HepG2 (cell line): Measurements from ENCODE around the gene ESF1. TPM values are rescaled to one million over a fixed set of nuclear protein-coding genes. Genes with fewer than 3 reads are reported as not detected.

Experiments
- FOXA1 ChIP-seq, 2 experiments: fragments of 450-650 bp in 1 of 2; sonication (generic) in 1 of 2; formaldehyde crosslinking in 1 of 2; IDR thresholded peaks; 2 replicates each; pipeline versions ENCODE4 v1.4.0 to v1.6.1; 2016 to 2020; ENCODE audit warnings: missing genetic modification reagents in 1 of 2
- HNF4A ChIP-seq: sonication (generic); formaldehyde crosslinking; IDR thresholded peaks from 2 replicates; pipeline ENCODE4 v1.4.0; 2020; ENCODE audit warnings: missing genetic modification reagents
- MAFF ChIP-seq: IDR thresholded peaks from 2 replicates; pipeline ENCODE4 v1.6.1; 2011; ENCODE audit warnings: low read depth, low read length, improper control_type of control experiment
- MAFK ChIP-seq, 2 experiments: IDR thresholded peaks in 1 of 2; conservative IDR thresholded peaks in 1 of 2; 2 replicates each; pipeline ENCODE4 v1.6.1; 2011; ENCODE audit warnings: improper control_type of control experiment in 2 of 2, low read length in 2 of 2
- PRDM10 ChIP-seq: sonication (generic); formaldehyde crosslinking; IDR thresholded peaks from 2 replicates; pipeline ENCODE4 v1.4.0; 2020; ENCODE audit warnings: low read depth, missing genetic modification reagents
- SOX6 ChIP-seq, 2 experiments: fragments of 450-650 bp in 1 of 2; sonication (generic) in 1 of 2; formaldehyde crosslinking in 1 of 2; IDR thresholded peaks; 2 replicates each; pipeline versions ENCODE4 v1.4.0 to v1.6.1; 2017 to 2020; ENCODE audit warnings: antibody characterized with exemption in 1 of 2, mild to moderate bottlenecking in 1 of 2, missing genetic modification reagents in 1 of 2
- TARDBP ChIP-seq: sonication (generic); formaldehyde crosslinking; IDR thresholded peaks from 2 replicates; pipeline ENCODE4 v1.8.0; 2022; ENCODE audit warnings: mild to moderate bottlenecking, missing genetic modification reagents
- TCF7 ChIP-seq: sonication (generic); IDR thresholded peaks from 2 replicates; pipeline ENCODE4 v1.6.1; 2016; ENCODE audit warnings: antibody characterized with exemption, low read depth
- ZFP37 ChIP-seq: sonication (generic); formaldehyde crosslinking; IDR thresholded peaks from 2 replicates; pipeline ENCODE4 v1.4.0; 2020; ENCODE audit warnings: missing genetic modification reagents, borderline replicate concordance
- ZNF335 ChIP-seq: sonication (generic); formaldehyde crosslinking; IDR thresholded peaks from 2 replicates; pipeline ENCODE4 v1.4.0; 2020; ENCODE audit warnings: missing genetic modification reagents
- ZNF558 ChIP-seq: sonication (generic); formaldehyde crosslinking; IDR thresholded peaks from 2 replicates; pipeline ENCODE4 v1.9.0; 2022; ENCODE audit warnings: mild to moderate bottlenecking, missing genetic modification reagents, borderline replicate concordance
- ZNF7 ChIP-seq: IDR thresholded peaks from 2 replicates; pipeline ENCODE4 v1.6.1; 2016; ENCODE audit warnings: missing biosample characterization, missing genetic modification reagents
- ZNF816 ChIP-seq: sonication (generic); formaldehyde crosslinking; IDR thresholded peaks from 2 replicates; pipeline ENCODE4 v1.8.0; 2022; ENCODE audit warnings: missing genetic modification reagents, mild to moderate bottlenecking, borderline replicate concordance
- polyA plus RNA-seq, 8 experiments: library from polyadenylated mRNA; depleted of rRNA in 3 of 8; stranded (reverse) in 7 of 8; unstranded in 1 of 8; fragments of >200 nt; fragmentation: Illumina TruSeq in 4 of 8; extraction: Trizol in 4 of 8; gene quantifications; 2 replicates each; pipeline versions ENCODE4 v1.2.1 to v1.2.3, GENCODE V29; 2011 to 2016; ENCODE audit warnings: low read depth in 4 of 8, missing spikeins in 1 of 8, mixed read lengths in 1 of 8; ENCODE audit not compliant: insufficient read depth in 1 of 8
- total RNA-seq, 5 experiments: library from RNA; depleted of rRNA; stranded (reverse); fragments of >200 nt; fragmentation: Illumina TruSeq; extraction: Trizol; gene quantifications; 2 replicates each; pipeline ENCODE4 v1.2.3, GENCODE V29; 2016; ENCODE audit warnings: low read depth in 1 of 5
- TF ChIP-seq, protein P1 (sequence below): sonication (generic); formaldehyde crosslinking; IDR thresholded peaks from 2 replicates; pipeline ENCODE4 v1.5.0; 2020; ENCODE audit warnings: mild to moderate bottlenecking, missing genetic modification reagents
- TF ChIP-seq, protein P2 (sequence below): sonication (generic); formaldehyde crosslinking; IDR thresholded peaks from 2 replicates; pipeline ENCODE4 v1.5.0; 2020; ENCODE audit warnings: mild to moderate bottlenecking, missing genetic modification reagents, borderline replicate concordance
- TF ChIP-seq, protein P3 (sequence below): sonication (generic); formaldehyde crosslinking; IDR thresholded peaks from 2 replicates; pipeline ENCODE4 v1.4.0; 2020; ENCODE audit warnings: missing genetic modification reagents
- TF ChIP-seq, protein P4 (sequence below): IDR thresholded peaks from 2 replicates; pipeline ENCODE4 v1.6.1; 2016; ENCODE audit warnings: low read depth, borderline replicate concordance

The ESF1 gene
- total and polyA plus RNA-seq, 2 of the 13 experiments (the other 11 are each of a cell fraction or from before 2014, with no cell fraction given) = 7.3 to 66.9 TPM

GRCh38 chr20:13800728-13801134 lies 16.0 kb upstream of the ESF1 start (continued):
- TF ChIP-seq TARDBP (CRISPR knock-in tag) (peak; percentile 41; the same call in 1 of the 2 replicates), SOX6 (IDR thresholded peaks at IDR 0.05) (no peak), SOX6 (CRISPR knock-in tag; IDR thresholded peaks at IDR 0.05) (0 out of 2 replicates have a peak, but pooled peaks have one; percentile 10), ZFP37 (CRISPR knock-in tag) (no peak), FOXA1 (IDR thresholded peaks at IDR 0.05) (no peak), FOXA1 (CRISPR knock-in tag; IDR thresholded peaks at IDR 0.05) (peak; percentile 42; the same call in 1 of the 2 replicates), MAFF (no peak), PRDM10 (CRISPR knock-in tag) (no peak), ZNF335 (CRISPR knock-in tag) (no peak), HNF4A (CRISPR knock-in tag) (peak; percentile 89), MAFK (conservative IDR thresholded peaks at IDR 0.05 in 1 of 2, IDR thresholded peaks at IDR 0.05 in 1 of 2; ENCODE audit: low read length in 2 of 2) (0 out of 4 replicates have a peak, but pooled peaks of 1 of the 2 experiments have one; percentile 12), ZNF816 (no peak), ZNF558 (CRISPR knock-in tag) (peak; percentile 54; the same call in 1 of the 2 replicates), ZNF7 (CRISPR knock-in tag) (no peak), TCF7 (no peak)
- TF ChIP-seq, protein P1, sequence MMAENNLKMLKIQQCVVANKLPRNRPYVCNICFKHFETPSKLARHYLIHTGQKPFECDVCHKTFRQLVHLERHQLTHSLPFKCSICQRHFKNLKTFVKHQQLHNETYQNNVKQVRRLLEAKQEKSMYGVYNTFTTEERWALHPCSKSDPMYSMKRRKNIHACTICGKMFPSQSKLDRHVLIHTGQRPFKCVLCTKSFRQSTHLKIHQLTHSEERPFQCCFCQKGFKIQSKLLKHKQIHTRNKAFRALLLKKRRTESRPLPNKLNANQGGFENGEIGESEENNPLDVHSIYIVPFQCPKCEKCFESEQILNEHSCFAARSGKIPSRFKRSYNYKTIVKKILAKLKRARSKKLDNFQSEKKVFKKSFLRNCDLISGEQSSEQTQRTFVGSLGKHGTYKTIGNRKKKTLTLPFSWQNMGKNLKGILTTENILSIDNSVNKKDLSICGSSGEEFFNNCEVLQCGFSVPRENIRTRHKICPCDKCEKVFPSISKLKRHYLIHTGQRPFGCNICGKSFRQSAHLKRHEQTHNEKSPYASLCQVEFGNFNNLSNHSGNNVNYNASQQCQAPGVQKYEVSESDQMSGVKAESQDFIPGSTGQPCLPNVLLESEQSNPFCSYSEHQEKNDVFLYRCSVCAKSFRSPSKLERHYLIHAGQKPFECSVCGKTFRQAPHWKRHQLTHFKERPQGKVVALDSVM (CRISPR knock-in tag) = no peak
- TF ChIP-seq, protein P2, sequence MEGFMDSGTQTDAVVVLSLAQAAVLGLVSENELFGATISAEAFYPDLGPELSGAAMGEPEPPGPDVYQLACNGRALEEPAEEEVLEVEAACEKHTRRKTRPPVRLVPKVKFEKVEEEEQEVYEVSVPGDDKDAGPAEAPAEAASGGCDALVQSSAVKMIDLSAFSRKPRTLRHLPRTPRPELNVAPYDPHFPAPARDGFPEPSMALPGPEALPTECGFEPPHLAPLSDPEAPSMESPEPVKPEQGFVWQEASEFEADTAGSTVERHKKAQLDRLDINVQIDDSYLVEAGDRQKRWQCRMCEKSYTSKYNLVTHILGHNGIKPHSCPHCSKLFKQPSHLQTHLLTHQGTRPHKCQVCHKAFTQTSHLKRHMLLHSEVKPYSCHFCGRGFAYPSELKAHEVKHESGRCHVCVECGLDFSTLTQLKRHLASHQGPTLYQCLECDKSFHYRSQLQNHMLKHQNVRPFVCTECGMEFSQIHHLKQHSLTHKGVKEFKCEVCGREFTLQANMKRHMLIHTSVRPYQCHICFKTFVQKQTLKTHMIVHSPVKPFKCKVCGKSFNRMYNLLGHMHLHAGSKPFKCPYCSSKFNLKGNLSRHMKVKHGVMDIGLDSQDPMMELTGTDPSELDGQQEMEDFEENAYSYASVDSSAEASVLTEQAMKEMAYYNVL (CRISPR knock-in tag) = 0 out of 2 replicates have a peak, but pooled peaks have one; percentile 39
- TF ChIP-seq, protein P3, sequence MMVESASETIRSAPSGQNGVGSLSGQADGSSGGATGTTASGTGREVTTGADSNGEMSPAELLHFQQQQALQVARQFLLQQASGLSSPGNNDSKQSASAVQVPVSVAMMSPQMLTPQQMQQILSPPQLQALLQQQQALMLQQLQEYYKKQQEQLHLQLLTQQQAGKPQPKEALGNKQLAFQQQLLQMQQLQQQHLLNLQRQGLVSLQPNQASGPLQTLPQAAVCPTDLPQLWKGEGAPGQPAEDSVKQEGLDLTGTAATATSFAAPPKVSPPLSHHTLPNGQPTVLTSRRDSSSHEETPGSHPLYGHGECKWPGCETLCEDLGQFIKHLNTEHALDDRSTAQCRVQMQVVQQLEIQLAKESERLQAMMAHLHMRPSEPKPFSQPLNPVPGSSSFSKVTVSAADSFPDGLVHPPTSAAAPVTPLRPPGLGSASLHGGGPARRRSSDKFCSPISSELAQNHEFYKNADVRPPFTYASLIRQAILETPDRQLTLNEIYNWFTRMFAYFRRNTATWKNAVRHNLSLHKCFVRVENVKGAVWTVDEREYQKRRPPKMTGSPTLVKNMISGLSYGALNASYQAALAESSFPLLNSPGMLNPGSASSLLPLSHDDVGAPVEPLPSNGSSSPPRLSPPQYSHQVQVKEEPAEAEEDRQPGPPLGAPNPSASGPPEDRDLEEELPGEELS = peak; percentile 45; the same call in 1 of the 2 replicates
- TF ChIP-seq, protein P4, sequence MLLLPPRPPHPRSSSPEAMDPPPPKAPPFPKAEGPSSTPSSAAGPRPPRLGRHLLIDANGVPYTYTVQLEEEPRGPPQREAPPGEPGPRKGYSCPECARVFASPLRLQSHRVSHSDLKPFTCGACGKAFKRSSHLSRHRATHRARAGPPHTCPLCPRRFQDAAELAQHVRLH (CRISPR knock-in tag) = 0 out of 2 replicates have a peak, but pooled peaks have one; percentile 28
